Activated naive CD8-positive, alpha-beta T cell treated with anti-CD3 and anti-CD28 coated beads, Interleukin-2, amount 10 ng/mL, durations not matched to agents 7 days and 5 days (primary cell): ENCODE measurements around the gene KRT10. TPM values are rescaled to one million over a fixed set of nuclear protein-coding genes. Genes with fewer than 3 reads are reported as not detected.

Source experiments
- ATAC-seq: fragments of 150-1000 bp; cut with Tn5 transposase; one replicate; pipeline ENCODE4 v1.10.0; 2021; ENCODE audit warnings: low read depth, moderate library complexity
- POLR2A ChIA-PET: fragments of 350-600 bp; sonication (Branson Sonifier 250); formaldehyde crosslinking; loops from one replicate; lab custom pipeline; 2021; ENCODE audit warnings: antibody characterized with exemption; lab: Charles Lee
- DNase-seq: peaks from one replicate; pipeline ENCODE4 v3.0.0; 2021
- H3K27ac Mint-ChIP-seq: one replicate; pipeline ENCODE4 v1.8.0; 2022; ENCODE audit warnings: mild to moderate bottlenecking, mixed read lengths
- H3K27me3 Mint-ChIP-seq: one replicate; pipeline ENCODE4 v1.8.0; 2022; ENCODE audit warnings: mild to moderate bottlenecking, moderate library complexity, mixed read lengths
- H3K36me3 Mint-ChIP-seq: one replicate; pipeline ENCODE4 v1.8.0; 2021; ENCODE audit warnings: mild to moderate bottlenecking, mixed read lengths
- H3K4me1 Mint-ChIP-seq: one replicate; pipeline ENCODE4 v1.8.0; 2021; ENCODE audit warnings: mixed read lengths
- H3K4me3 Mint-ChIP-seq: one replicate; pipeline ENCODE4 v1.8.0; 2022; ENCODE audit warnings: mild to moderate bottlenecking, moderate library complexity, mixed read lengths
- H3K9me3 Mint-ChIP-seq: one replicate; pipeline ENCODE4 v1.8.0; 2021; ENCODE audit warnings: mixed read lengths
- total RNA-seq, 2 experiments: library from RNA; stranded (reverse); gene quantifications; one replicate each; pipeline ENCODE4 v1.2.3, GENCODE V29; 2021

KRT10 gene
- total RNA-seq, 2 experiments from 2014 or later: 25.7 to 28.6 TPM

- no peaks in the 10 kb centered on the region for H3K36me3 Mint-ChIP-seq
- H3K9me3 Mint-ChIP-seq: no peaks in the 10 kb centered on the region
- H3K4me3 Mint-ChIP-seq: no peak overlapping the region
- no peak overlapping the region for H3K27ac Mint-ChIP-seq
- POLR2A ChIA-PET: no interaction called here
- no peak for ATAC-seq
- H3K4me1 Mint-ChIP-seq: no peaks in the 10 kb centered on the region
- peaks cover 38% of the 10 kb centered on the region for H3K27me3 Mint-ChIP-seq
- DNase-seq: no peak
Measured at GRCh38 chr17:40848583-40849235, 26.3 kb upstream of the KRT10 start.

- Mint-ChIP-seq H3K4me1 (no peaks in the 10 kb centered on the region), H3K4me3 (no peak overlapping the region), H3K27me3 (peaks cover 26% of the 10 kb centered on the region), H3K27ac (no peak overlapping the region), H3K36me3 (no peaks in the 10 kb centered on the region), H3K9me3 (no peaks in the 10 kb centered on the region)
- DNase-seq (no peak), ATAC-seq (no peak)
- POLR2A ChIA-PET: no interaction called here
Measured at GRCh38 chr17:40846515-40847144, 24.2 kb upstream of the KRT10 start.

GRCh38 chr17:40844671-40845107 is 22.3 kb upstream of the KRT10 start:
- ATAC-seq (no peak), DNase-seq (no peak)
- Mint-ChIP-seq H3K27me3 (peaks cover 22% of the 10 kb centered on the region), H3K9me3 (no peaks in the 10 kb centered on the region), H3K4me1 (no peaks in the 10 kb centered on the region), H3K27ac (no peak overlapping the region), H3K36me3 (no peaks in the 10 kb centered on the region), H3K4me3 (no peak overlapping the region)
- POLR2A ChIA-PET: no interaction called here

GRCh38 chr17:40843242-40843641 is 20.8 kb upstream of the KRT10 start:
- ATAC-seq: no peak
- Mint-ChIP-seq H3K36me3 (no peaks in the 10 kb centered on the region), H3K27me3 (peaks cover 22% of the 10 kb centered on the region), H3K4me3 (no peak overlapping the region), H3K27ac (no peak overlapping the region), H3K4me1 (no peaks in the 10 kb centered on the region), H3K9me3 (no peaks in the 10 kb centered on the region)
- DNase-seq: no peak
- POLR2A ChIA-PET: no interaction called here

- no peak overlapping the region for H3K4me3 Mint-ChIP-seq
- no peak for DNase-seq
- no peak for ATAC-seq
- H3K4me1 Mint-ChIP-seq: no peaks in the 10 kb centered on the region
- POLR2A ChIA-PET: no interaction called here
- H3K27ac Mint-ChIP-seq: no peak overlapping the region
- H3K36me3 Mint-ChIP-seq: no peaks in the 10 kb centered on the region
- peaks cover 18% of the 10 kb centered on the region for H3K27me3 Mint-ChIP-seq
- H3K9me3 Mint-ChIP-seq: no peaks in the 10 kb centered on the region
Measured at GRCh38 chr17:40841246-40841645, 18.8 kb upstream of the KRT10 start.

- no peaks in the 10 kb centered on the region for H3K9me3 Mint-ChIP-seq
- POLR2A ChIA-PET: no interaction called here
- H3K4me3 Mint-ChIP-seq: no peak overlapping the region
- H3K4me1 Mint-ChIP-seq: no peaks in the 10 kb centered on the region
- DNase-seq (no peak), ATAC-seq (no peak)
- peaks cover 4% of the 10 kb centered on the region for H3K36me3 Mint-ChIP-seq
- no peak overlapping the region for H3K27ac Mint-ChIP-seq
- H3K27me3 Mint-ChIP-seq: peaks cover 1% of the 10 kb centered on the region
Measured at GRCh38 chr17:40839194-40839593, 16.8 kb upstream of the KRT10 start.

- H3K9me3 Mint-ChIP-seq: no peaks in the 10 kb centered on the region
- POLR2A ChIA-PET: no interaction called here
- H3K27me3 Mint-ChIP-seq: no peaks in the 10 kb centered on the region
- H3K36me3 Mint-ChIP-seq: peaks cover 6% of the 10 kb centered on the region
- DNase-seq (no peak), ATAC-seq (no peak)
- no peak overlapping the region for H3K27ac Mint-ChIP-seq
- peaks cover 3% of the 10 kb centered on the region for H3K4me1 Mint-ChIP-seq
- H3K4me3 Mint-ChIP-seq: no peak overlapping the region
Measured at GRCh38 chr17:40836020-40836419, 13.6 kb upstream of the KRT10 start.

- ATAC-seq: no peak
- DNase-seq: no peak
- Mint-ChIP-seq H3K27me3 (no peaks in the 10 kb centered on the region), H3K4me3 (no peak overlapping the region), H3K36me3 (peaks cover 13% of the 10 kb centered on the region), H3K27ac (no peak overlapping the region), H3K9me3 (peaks cover 3% of the 10 kb centered on the region), H3K4me1 (peaks cover 3% of the 10 kb centered on the region)
- POLR2A ChIA-PET: no interaction called here
Measured at GRCh38 chr17:40833882-40834281, 11.5 kb upstream of the KRT10 start.

GRCh38 chr17:40832840-40833239 is 10.4 kb upstream of the KRT10 start:
- H3K9me3 Mint-ChIP-seq: peaks cover 3% of the 10 kb centered on the region
- H3K27me3 Mint-ChIP-seq: no peaks in the 10 kb centered on the region

GRCh38 chr17:40830085-40830776 is 7.8 kb upstream of the KRT10 start:
- no peak for ATAC-seq
- H3K27me3 Mint-ChIP-seq: no peaks in the 10 kb centered on the region
- H3K27ac Mint-ChIP-seq: no peak overlapping the region
- H3K4me3 Mint-ChIP-seq: no peak overlapping the region
- peaks cover 15% of the 10 kb centered on the region for H3K4me1 Mint-ChIP-seq
- POLR2A ChIA-PET: no interaction called here
- no peak for DNase-seq
- peaks cover 3% of the 10 kb centered on the region for H3K9me3 Mint-ChIP-seq
- peaks cover 17% of the 10 kb centered on the region for H3K36me3 Mint-ChIP-seq

More at GRCh38 chr17:40832840-40833239, 10.4 kb upstream of the KRT10 start:
- Mint-ChIP-seq H3K4me1 (peaks cover 6% of the 10 kb centered on the region), H3K27ac (no peak overlapping the region), H3K36me3 (peaks cover 13% of the 10 kb centered on the region), H3K4me3 (no peak overlapping the region)
- DNase-seq (no peak), ATAC-seq (no peak)
- POLR2A ChIA-PET: no interaction called here

- POLR2A ChIA-PET: no interaction called here
- peaks cover 3% of the 10 kb centered on the region for H3K9me3 Mint-ChIP-seq
- ATAC-seq (no peak), DNase-seq (no peak)
- peaks cover 20% of the 10 kb centered on the region for H3K4me1 Mint-ChIP-seq
- H3K4me3 Mint-ChIP-seq: no peak overlapping the region
- peaks cover 13% of the 10 kb centered on the region for H3K36me3 Mint-ChIP-seq
- no peaks in the 10 kb centered on the region for H3K27me3 Mint-ChIP-seq
- H3K27ac Mint-ChIP-seq: no peak overlapping the region
Measured at GRCh38 chr17:40828454-40829044, 6.1 kb upstream of the KRT10 start.

GRCh38 chr17:40827746-40828453 is 5.5 kb upstream of the KRT10 start:
- POLR2A ChIA-PET: interaction anchor here (0.8 kb wide), 1 partner anchor 9 kb away, joined by 4 read pairs; no protein-coding TSS in a partner anchor

GRCh38 chr17:40825599-40825998 is 3.2 kb upstream of the KRT10 start:
- Mint-ChIP-seq H3K4me3 (no peak overlapping the region), H3K9me3 (peaks cover 3% of the 10 kb centered on the region), H3K27me3 (no peaks in the 10 kb centered on the region), H3K36me3 (peaks cover 16% of the 10 kb centered on the region), H3K27ac (no peak overlapping the region), H3K4me1 (peaks cover 20% of the 10 kb centered on the region)
- ATAC-seq (no peak), DNase-seq (no peak)
- POLR2A ChIA-PET: interaction anchor here (0.7 kb wide), 1 partner anchor 286 kb away, joined by 3 read pairs; no protein-coding TSS in a partner anchor

More at GRCh38 chr17:40827746-40828453, 5.5 kb upstream of the KRT10 start:
- Mint-ChIP-seq H3K4me1 (peaks cover 17% of the 10 kb centered on the region), H3K4me3 (peak overlapping the region; percentile 38), H3K27me3 (no peaks in the 10 kb centered on the region), H3K27ac (peak overlapping the region; percentile 15), H3K36me3 (peaks cover 13% of the 10 kb centered on the region), H3K9me3 (peaks cover 3% of the 10 kb centered on the region)
- DNase-seq (no peak), ATAC-seq (no peak)
